Left lung (tissue), 10 donors: ENCODE measurements around the gene CHPF2. TPM values are rescaled to one million over a fixed set of nuclear protein-coding genes. Genes with fewer than 3 reads are reported as not detected.

ENCODE experiments used
- ATAC-seq: fragments of 200-7000 bp; cut with Tn5 transposase; one replicate; pipeline ENCODE4 v1.9.1; 2020; ENCODE audit warnings: moderate library complexity
- DNase-seq, 4 donors: peaks; one replicate each; pipeline ENCODE4 v3.0.0-alpha.2; 2013 to 2020
- H3K27ac ChIP-seq, 2 donors: fragments of 200-600 bp; sonication (generic) in 1 of 2; one replicate each; pipeline versions ENCODE4 v1.5.0 to v1.8.0; 2020 to 2021
- H3K27me3 ChIP-seq, 2 donors: fragments of 200-600 bp; sonication (generic) in 1 of 2; one replicate each; pipeline versions ENCODE4 v1.5.0 to v1.8.0; 2020 to 2021
- H3K36me3 ChIP-seq, 2 donors: fragments of 200-600 bp; sonication (generic) in 1 of 2; one replicate each; pipeline versions ENCODE4 v1.5.0 to v1.8.0; 2020 to 2021
- H3K4me1 ChIP-seq, 2 donors: fragments of 200-600 bp; one replicate each; pipeline ENCODE4 v1.8.0; 2021
- H3K4me3 ChIP-seq, 2 donors: fragments of 200-600 bp; sonication (generic) in 1 of 2; one replicate each; pipeline versions ENCODE4 v1.5.0 to v1.8.0; 2020 to 2021; ENCODE audit warnings: mild to moderate bottlenecking in 1 of 2
- H3K9me3 ChIP-seq, 2 donors: fragments of 200-600 bp; sonication (generic) in 1 of 2; one replicate each; pipeline versions ENCODE4 v1.5.0 to v1.8.0; 2020 to 2021
- CTCF ChIP-seq, 2 donors: fragments of 200-600 bp; sonication (generic) in 1 of 2; IDR thresholded peaks; one replicate each; pipeline versions ENCODE4 v1.5.0 to v1.8.0; 2021; ENCODE audit warnings: antibody characterized with exemption in 2 of 2
- intact Hi-C, 2 donors: fragments of 100-400 bp; cut with DNase I; formaldehyde crosslinking; loops; one replicate each; pipeline versions ENCODE4 v1.11.2 to v1.14.2; 2022
- polyA plus RNA-seq, 6 donors: library from polyadenylated mRNA; unstranded; fragments of 120-200 nt; gene quantifications; one replicate each; pipeline ENCODE4 v1.2.1, GENCODE V29; 2013; ENCODE audit not compliant: insufficient read length in 6 of 6
- total RNA-seq, 2 donors: library from RNA; stranded (reverse); fragmentation: NEBNext Ultra II Directional; extraction: Animal tissue kit (Norgen Biotek cat#: 25700); gene quantifications; one replicate each; pipeline ENCODE4 v1.2.1, GENCODE V29; 2021
- donor health status: DM: no; HTN: yes; CAD: no.
- donor health status: DM: no; HTN: no; CAD: no.

The CHPF2 gene
- total and polyA plus RNA-seq, 8 donors = 18.1 to 53.8 (median 23.0) TPM

- H3K27ac ChIP-seq = peak overlapping the region in 1 of 2 donors; percentile 86
- H3K4me3 ChIP-seq = peak overlapping the region; percentile 89 to 96
- peaks cover 10 to 28% of the 10 kb centered on the region in 2 donors for H3K4me1 ChIP-seq
- ATAC-seq = peak; percentile 7
- no peaks in the 10 kb centered on the region for H3K9me3 ChIP-seq
- peaks cover 0 to 35% of the 10 kb centered on the region in 2 donors for H3K36me3 ChIP-seq
- no peaks in the 10 kb centered on the region for H3K27me3 ChIP-seq
- intact Hi-C loops = no loop called here
- no peak for TF ChIP-seq CTCF (IDR thresholded peaks at IDR 0.05)
- DNase-seq = peak in 1 of 4 donors; percentile 40
Observed at GRCh38 chr7:151226560-151226874, 5.8 kb upstream of the CHPF2 start.

GRCh38 chr7:151226875-151227782, 5.2 kb upstream of the CHPF2 start, which contains the start of gene ABCF2:
Gene ABCF2, minus strand, starts transcription at chr7:151227205. Its CDS starts 747 bp downstream, at chr7:151226458.
- peak; percentile 99 for ATAC-seq
- H3K36me3 ChIP-seq = peaks cover 0 to 29% of the 10 kb centered on the region in 2 donors
- no peak for TF ChIP-seq CTCF (IDR thresholded peaks at IDR 0.05)
- H3K27ac ChIP-seq = peak within 1 kb of the TSS; percentile 74 to 86
- DNase-seq = peak; percentile 98 to 100 (median 99)
- H3K9me3 ChIP-seq = no peaks in the 10 kb centered on the region
- peak within 1 kb of the TSS; percentile 89 to 96 for H3K4me3 ChIP-seq
- intact Hi-C loops = no loop called here
- peaks cover 12 to 34% of the 10 kb centered on the region in 2 donors for H3K4me1 ChIP-seq
- H3K27me3 ChIP-seq = no peaks in the 10 kb centered on the region

GRCh38 chr7:151228024-151228866, 4.0 kb upstream of the CHPF2 start:
- Histone ChIP-seq H3K4me3 (peak overlapping the region; percentile 89 to 96), H3K4me1 (peaks cover 12 to 41% of the 10 kb centered on the region in 2 donors), H3K27ac (peak overlapping the region; percentile 74 to 86), H3K36me3 (peaks cover 0 to 18% of the 10 kb centered on the region in 2 donors), H3K9me3 (no peaks in the 10 kb centered on the region), H3K27me3 (no peaks in the 10 kb centered on the region)
- no peak for TF ChIP-seq CTCF (IDR thresholded peaks at IDR 0.05)
- ATAC-seq (no peak), DNase-seq (peak in 1 of 4 donors; percentile 24)
- intact Hi-C loops = no loop called here

GRCh38 chr7:151229249-151229648, 3.0 kb upstream of the CHPF2 start:
- TF ChIP-seq CTCF (IDR thresholded peaks at IDR 0.05) = no peak
- intact Hi-C loops = no loop called here
- H3K9me3 ChIP-seq = no peaks in the 10 kb centered on the region
- no peak overlapping the region for H3K4me3 ChIP-seq
- peaks cover 0 to 8% of the 10 kb centered on the region in 2 donors for H3K36me3 ChIP-seq
- peaks cover 12 to 51% of the 10 kb centered on the region in 2 donors for H3K4me1 ChIP-seq
- H3K27me3 ChIP-seq = no peaks in the 10 kb centered on the region
- no peak overlapping the region for H3K27ac ChIP-seq
- DNase-seq (peak in 2 of 4 donors; percentile 18 to 20), ATAC-seq (no peak)
